Stimulated activated CD4-positive, alpha-beta T cell treated with anti-CD3 and anti-CD28 coated beads, Interleukin-12 subunit alpha, Interleukin-12 subunit beta, amount 100 ng/mL, for 48 hours (primary cell): ENCODE data around the gene KCNJ12.

Experiments
- DNase-seq, 3 donors: peaks; one replicate each; pipeline ENCODE4 v3.0.0-alpha.2; 2020; ENCODE audit warnings: low read depth in 2 of 3, low spot score in 1 of 3

Gene KCNJ12

DNA sequence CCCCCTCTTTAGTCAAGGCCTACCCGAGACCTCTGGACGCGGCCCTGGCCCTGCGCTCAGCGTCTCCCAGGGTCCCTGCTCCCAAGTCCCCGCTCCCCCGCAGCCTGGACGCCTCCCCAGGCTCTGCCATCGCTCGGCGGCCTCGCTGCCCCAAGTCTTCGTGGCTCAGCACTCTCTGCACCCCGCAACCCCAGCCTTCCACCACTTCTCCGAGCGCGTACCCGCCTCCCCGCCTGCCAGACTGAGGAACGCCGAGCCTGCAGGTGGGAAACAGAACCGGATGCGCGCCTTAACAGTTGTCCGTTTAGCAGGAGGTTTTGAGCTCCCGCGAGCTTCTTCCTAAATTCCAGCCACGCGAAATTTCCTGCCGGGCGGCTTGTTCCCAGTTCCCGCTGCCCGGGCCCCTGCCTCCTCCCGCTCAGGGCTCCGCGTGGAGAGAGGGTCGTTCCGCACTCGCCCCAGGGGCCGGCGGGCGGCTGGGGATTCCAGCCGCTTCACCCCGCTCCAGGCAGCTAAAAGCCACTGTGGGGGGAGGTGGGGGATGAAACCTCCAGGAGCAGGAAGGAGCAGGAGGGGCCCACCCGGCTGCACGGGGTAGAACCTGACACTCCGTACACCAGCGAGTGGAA lies 87.7 kb downstream of the KCNJ12 start:
- DNase-seq = no peak

- no peak for DNase-seq
These were observed 88.5 kb downstream of the KCNJ12 start for GRCh38 chr17:21464611-21465021.

DNA sequence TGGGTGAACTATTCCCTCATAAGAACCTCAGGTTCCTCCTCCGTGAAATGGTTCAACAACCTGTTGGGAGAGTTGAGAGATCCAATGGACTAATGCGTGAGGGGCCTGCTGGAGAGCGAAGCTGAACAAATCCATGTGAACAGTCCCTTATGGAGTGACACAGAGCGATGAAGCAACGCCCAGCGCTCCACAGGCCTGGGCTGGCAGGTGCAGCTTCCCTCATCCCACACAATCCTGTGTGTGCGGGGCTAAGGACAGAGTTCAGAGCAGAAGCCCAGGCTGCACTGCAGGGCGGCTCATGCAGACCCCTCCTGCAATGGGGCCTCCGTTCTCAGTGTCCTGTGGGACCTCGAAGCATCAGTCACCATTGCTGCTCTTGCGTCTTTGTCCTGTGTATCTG lies 90.4 kb downstream of the KCNJ12 start:
- DNase-seq = no peak

- no peak for DNase-seq
These were observed 91.0 kb downstream of the KCNJ12 start for GRCh38 chr17:21467196-21467595.

DNA sequence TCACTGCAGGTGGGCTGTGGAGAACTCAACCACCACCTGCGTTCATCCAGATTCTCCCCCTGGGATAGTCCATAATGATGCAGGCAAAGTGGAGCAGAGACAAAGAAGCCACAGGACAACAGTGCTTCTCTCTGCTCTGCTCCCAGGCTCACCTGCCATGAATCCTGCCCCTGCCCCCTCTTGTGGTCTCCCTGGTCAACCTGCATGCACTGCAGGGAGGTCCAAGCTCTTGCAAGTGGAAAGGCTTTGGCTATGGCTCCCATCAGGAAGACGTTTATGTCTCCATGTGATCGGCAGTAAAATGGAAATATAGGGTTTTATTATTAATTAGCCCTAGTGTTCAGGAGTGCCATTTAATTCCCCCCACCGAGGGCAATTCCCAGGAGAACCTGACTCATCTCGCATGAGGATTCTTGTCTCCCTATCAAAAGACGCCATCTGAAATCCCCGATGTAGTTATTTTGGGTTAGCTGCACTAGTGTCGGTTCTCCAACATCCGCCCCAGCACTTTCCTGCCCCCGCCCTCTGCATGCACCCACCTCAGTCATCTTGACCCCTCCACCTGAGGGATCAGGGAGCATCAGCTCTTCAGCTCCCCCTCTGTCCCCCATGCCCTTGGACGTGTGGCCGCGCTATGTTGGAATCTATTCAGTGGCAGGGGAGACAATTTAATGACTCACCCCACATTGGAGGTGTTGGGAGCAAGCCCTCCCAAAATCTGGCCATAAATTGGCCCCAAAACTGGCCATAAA lies 91.8 kb downstream of the KCNJ12 start:
- DNase-seq = no peak
